HG03108 (cell line): ENCODE data around the gene SYT13.

ENCODE experiments used
- ATAC-seq: cut with Tn5 transposase; IDR thresholded peaks from one replicate; pipeline ENCODE4 v1.9.1; 2021; ENCODE audit warnings: moderate library complexity; ENCODE audit not compliant: unreplicated experiment

The SYT13 gene

GRCh38 chr11:45285930-45286632 is at the start of gene SYT13:
Gene SYT13, minus strand, starts transcription at chr11:45286341. Its CDS starts 134 bp downstream, at chr11:45286207.
- no peak for ATAC-seq

GRCh38 chr11:45335434-45335833 is 49.3 kb upstream of the SYT13 start:
- ATAC-seq = no peak

GRCh38 chr11:45334836-45335235 is 48.7 kb upstream of the SYT13 start:
- ATAC-seq = no peak

DNA sequence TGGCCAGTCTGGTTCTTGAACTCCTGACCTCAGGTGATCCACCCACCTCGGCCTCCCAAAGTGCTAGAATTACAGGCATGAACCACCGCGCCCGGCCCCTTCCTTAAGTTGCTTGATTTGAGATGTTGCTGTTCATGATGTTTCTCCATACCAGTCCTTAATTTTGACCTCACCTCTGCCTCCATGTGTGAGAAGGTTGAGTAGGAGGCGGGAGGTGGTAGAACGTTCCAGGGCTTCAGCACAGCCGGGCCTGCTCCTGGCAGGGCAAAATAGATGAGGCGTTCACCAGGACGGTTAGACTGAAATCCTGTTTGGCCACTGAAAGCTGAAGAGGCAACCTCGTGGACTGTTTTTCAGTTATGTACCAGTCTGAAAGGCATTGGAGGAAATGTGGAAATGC is 48.3 kb upstream of the SYT13 start:
- ATAC-seq = no peak

GRCh38 chr11:45333001-45333971 is 47.1 kb upstream of the SYT13 start:
- ATAC-seq = no peak

DNA sequence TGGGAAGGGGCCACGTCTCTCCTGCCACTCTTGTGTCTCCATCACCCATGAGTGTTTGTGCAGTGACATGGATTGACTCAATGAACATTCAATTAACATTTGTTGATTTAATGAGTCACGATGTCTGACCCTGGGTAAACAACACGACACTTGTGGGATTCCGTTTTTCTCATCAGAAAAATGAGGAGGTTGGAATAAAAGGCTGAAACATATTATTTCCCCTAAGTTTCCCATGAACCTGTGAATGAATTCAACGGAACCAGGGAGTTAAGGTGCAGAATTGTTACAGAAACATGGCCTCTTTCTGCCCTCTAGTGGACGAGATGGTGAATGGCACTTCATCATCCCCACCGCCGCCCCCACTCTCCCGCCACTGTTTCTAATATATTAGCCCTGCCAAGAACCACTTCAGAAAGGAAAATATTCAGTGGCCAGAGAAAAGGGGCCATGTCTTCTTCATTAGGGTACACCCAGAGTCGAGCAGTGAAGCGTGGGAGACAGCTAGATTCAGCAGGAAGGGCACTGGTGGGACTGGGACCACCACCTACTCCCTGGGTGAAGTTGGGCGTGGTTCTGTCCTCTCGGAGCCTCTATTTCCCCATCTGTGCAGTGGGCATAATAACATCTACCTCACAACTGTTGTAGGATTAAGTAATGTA is 46.3 kb upstream of the SYT13 start:
- ATAC-seq = no peak

DNA sequence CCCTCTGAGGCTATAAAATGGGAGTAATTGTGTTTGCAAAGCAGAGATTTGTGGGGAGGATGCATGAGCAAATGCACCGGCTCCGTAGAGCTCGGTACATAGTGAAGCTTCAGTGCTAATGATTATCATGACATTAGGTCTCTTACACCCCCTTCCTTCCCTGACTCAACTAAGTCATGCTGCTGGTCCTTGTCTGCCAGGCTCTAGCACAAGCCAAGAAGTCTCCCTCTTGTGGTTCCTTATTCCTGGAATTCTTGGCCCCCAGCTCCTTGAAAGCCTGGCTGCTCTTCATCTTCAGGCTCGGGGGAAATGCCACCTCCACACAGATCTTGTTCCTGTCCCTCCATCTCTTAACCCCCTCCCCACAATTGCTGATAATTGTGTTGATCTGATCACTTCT is 45.7 kb upstream of the SYT13 start:
- ATAC-seq = no peak

- ATAC-seq = no peak
Measured at GRCh38 chr11:45328726-45329125, 42.6 kb upstream of the SYT13 start.

DNA sequence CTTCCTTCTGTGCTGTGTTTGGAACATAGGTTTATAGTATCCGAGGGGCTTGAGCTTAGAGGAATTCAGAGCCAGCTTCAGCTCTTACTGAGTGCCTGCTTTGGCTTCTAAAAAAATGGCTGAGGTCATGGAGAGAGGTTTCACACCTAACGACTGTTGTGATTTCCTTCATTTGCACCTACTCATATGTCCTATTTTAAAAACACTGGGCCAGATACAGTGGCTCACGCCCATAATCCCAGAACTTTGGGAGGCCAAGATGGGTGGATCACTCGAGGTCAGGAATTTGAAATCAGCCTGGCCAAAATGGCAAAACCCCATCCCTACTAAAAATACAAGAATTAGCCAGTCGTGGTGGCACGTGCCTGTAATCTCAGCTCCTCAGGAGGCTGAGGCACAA is 38.3 kb upstream of the SYT13 start:
- ATAC-seq = no peak

GRCh38 chr11:45323601-45324249 is 37.6 kb upstream of the SYT13 start:
- no peak for ATAC-seq

GRCh38 chr11:45322891-45323600 is 36.9 kb upstream of the SYT13 start:
- no peak for ATAC-seq

DNA sequence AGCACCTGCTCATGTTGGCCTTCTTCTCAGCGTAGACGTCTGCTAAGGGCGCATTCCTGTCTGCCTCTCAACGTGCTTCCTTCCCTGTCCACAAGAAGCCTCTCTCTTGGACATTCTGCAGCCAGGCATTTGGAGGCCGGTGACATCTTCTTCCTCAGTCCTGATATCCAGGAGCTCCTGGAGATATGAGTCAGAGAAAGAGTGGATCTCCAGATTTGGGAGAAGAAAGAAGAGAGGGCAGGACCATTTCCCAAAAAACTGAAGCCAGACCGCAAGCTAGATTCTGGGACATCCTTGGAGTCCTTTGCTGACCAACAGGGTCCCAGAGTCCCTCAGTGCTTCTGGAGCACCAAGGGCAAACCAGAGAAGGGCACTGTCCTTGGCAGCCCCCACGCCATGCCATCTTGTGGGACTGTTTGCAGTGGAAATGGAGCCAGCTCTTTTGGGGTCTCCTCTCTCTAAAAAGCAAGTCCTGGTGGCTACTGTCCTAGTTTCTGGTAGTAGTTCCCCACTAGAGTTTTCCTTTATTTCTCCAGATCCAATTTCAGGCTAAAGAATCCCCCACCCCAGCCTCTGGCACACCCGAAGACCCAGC is 36.1 kb upstream of the SYT13 start:
- ATAC-seq = no peak

- ATAC-seq = no peak
Measured at GRCh38 chr11:45321669-45322068, 35.5 kb upstream of the SYT13 start.

DNA sequence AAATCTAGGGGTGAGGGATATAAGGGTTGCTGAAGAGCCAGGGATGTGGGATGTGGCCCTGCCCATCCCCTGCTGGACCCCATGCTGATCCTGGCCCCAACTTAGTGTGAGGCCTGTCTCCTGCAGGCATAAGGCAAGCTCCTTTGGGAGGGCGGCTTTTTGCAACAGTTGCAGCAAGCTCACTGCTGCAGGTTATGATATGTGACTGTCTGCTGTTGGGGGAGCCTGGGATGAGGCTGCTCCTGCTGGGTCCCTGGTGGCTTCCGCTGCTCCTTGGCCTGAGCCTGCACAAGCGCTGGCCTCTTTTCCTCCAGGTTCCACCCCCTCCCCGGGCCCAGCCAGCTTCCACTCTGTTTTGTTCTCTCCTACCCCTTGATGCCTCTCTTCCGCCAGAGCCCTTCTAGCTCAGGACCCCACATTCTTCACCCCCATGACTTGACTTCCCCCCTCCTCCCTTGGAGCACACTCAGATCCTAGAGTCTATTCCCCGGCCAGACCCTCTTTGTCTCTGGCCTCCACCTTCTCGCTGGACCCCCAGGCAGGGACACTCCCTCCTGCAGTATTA is 35.0 kb upstream of the SYT13 start:
- no peak for ATAC-seq

DNA sequence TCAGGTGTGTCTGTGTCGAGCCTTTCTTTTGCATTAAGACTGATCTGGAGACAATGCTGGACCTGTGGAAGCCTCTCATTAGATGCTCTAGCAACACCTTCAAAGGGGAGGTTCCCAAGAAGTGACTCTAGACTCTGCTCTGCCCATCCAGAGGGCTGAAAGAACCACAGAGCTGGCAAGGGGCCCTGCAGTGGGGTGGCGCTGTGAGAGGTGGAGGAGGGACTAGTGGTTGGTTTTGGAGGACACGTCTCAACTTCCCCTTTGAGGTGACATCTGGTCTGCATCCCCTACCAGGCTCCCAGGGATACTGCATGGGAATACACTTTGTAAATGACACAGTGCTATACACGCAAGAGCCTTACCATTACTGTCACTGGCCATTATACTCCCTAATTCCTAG is 34.2 kb upstream of the SYT13 start:
- ATAC-seq = no peak

- ATAC-seq = no peak
Measured at GRCh38 chr11:45319077-45319476, 32.9 kb upstream of the SYT13 start.

DNA sequence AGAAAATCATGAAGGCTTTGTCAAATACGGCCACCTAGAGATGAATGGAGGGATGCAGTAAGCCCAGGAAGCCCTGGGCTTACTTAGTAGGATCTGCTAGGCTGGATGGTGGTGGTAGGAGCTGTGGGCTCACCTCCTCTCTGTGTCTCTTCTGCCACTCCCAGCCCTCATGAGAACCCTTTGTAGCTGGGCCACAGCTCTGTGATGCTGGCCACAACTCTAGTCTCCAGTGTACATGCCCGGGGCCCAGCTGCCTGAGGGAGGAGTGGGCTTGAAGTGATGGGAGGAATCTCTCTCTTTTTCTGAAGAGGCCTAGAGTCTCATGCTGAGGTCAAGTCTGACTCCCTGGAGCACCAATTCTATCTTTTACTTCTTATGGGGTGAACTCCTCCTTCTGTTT is 32.4 kb upstream of the SYT13 start:
- no peak for ATAC-seq

DNA sequence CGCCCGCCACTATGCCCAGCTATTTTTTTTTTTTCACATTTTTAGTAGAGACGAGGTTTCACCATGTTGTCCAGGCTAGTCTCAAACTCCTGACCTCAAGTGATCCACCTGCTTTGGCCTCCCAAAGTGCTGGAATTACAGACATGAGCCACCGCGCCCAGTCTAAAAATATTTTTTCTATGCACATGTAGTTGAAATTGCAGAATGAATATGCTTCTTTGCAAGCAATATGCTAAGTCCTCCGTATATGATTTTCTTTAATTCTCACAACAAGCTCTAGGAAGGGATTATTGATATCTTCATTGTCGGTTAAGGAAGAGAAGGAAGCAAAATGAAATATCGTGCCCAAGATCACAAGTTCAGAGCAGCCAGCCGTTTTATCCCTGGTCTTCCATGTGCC is 30.1 kb upstream of the SYT13 start:
- no peak for ATAC-seq

GRCh38 chr11:45314900-45315299 is 28.8 kb upstream of the SYT13 start:
- no peak for ATAC-seq
